Coronary artery (tissue), 2 donors: Measurements from ENCODE around the gene AUTS2.
A peak's percentile ranks its signal among the peaks of the same experiment; 100 is the strongest.

Experiments
- DNase-seq: peaks from one replicate; pipeline ENCODE4 v3.0.0-alpha.2; 2017; ENCODE audit warnings: low spot score
- H3K27ac ChIP-seq, 2 donors: fragments of 200-600 bp; sonication (generic); one replicate each; pipeline ENCODE4 v1.5.1; 2016 to 2019
- H3K4me3 ChIP-seq: fragments of 200-600 bp; sonication (generic); 2 replicates; pipeline ENCODE4 v1.5.1; 2016; ENCODE audit warnings: mild to moderate bottlenecking, moderate library complexity
- TF ChIP-seq, protein P1 (sequence below): fragments of 200-600 bp; sonication (generic); IDR thresholded peaks from one replicate; pipeline ENCODE4 v1.5.1; 2019; ENCODE audit warnings: antibody characterized with exemption

Gene AUTS2

DNA sequence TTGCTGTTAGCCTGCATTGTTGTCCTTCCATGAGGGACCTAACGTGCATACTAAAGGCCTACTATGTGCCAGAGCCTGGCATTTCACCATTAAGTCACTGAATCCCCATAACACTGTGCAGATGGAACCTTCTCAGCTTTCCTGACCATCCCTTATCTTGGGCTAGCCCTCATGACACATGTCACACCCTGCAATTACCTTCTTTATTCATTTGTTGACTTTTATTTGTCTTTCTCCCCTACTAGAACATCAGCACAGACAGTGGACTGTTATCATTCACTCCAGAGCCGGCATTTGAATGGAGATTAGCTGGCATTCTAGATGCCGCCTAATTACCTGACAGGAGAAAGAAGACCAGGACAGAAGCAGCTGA is 1062.5 kb downstream of the AUTS2 start:
- TF ChIP-seq, protein P1, sequence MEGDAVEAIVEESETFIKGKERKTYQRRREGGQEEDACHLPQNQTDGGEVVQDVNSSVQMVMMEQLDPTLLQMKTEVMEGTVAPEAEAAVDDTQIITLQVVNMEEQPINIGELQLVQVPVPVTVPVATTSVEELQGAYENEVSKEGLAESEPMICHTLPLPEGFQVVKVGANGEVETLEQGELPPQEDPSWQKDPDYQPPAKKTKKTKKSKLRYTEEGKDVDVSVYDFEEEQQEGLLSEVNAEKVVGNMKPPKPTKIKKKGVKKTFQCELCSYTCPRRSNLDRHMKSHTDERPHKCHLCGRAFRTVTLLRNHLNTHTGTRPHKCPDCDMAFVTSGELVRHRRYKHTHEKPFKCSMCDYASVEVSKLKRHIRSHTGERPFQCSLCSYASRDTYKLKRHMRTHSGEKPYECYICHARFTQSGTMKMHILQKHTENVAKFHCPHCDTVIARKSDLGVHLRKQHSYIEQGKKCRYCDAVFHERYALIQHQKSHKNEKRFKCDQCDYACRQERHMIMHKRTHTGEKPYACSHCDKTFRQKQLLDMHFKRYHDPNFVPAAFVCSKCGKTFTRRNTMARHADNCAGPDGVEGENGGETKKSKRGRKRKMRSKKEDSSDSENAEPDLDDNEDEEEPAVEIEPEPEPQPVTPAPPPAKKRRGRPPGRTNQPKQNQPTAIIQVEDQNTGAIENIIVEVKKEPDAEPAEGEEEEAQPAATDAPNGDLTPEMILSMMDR: no peak
- Histone ChIP-seq H3K27ac (no peak overlapping the region), H3K4me3 (no peak overlapping the region)
- no peak for DNase-seq

DNA sequence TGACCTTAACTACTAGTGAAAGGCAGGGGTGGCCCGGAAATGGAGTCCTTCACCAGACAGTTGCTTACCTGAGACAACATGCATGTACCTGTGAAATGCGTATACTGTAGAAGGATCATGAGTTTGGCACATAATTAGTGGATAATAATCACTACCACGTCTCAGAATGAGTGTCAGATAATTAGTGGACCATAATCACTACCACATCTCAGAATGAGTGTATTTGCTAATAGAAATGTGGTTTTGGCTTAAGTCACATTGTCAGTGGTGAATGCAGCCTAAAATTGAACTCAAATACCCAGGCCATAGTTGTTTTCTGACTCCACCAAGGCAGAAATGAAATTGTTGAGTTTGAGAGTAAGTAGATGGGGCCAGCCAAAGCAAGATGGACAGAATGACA is 1065.4 kb downstream of the AUTS2 start:
- TF ChIP-seq, protein P1: no peak
- Histone ChIP-seq H3K4me3 (no peak overlapping the region), H3K27ac (no peak overlapping the region)
- no peak for DNase-seq

DNA sequence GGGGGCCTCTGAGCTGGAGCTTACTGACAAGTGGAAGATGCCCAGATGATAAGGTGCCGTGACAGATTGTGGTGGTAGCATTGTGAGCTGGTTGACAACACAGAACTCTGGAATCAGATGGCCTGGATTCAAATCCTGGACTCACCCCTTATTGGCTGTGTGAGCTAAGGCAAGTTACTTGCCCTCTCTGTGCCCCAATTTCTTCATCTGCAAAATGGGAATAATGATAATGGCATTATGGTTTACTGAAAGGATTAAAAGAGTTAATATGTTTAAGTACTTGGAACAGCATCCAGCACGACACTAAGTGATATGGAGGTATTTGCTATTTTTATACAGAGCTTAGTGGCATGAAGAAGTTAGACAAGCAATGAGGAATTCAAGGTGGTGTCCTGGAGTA is 1067.7 kb downstream of the AUTS2 start:
- no peak overlapping the region for H3K27ac ChIP-seq
- no peak overlapping the region for H3K4me3 ChIP-seq
- no peak for DNase-seq
- TF ChIP-seq, protein P1: no peak

DNA sequence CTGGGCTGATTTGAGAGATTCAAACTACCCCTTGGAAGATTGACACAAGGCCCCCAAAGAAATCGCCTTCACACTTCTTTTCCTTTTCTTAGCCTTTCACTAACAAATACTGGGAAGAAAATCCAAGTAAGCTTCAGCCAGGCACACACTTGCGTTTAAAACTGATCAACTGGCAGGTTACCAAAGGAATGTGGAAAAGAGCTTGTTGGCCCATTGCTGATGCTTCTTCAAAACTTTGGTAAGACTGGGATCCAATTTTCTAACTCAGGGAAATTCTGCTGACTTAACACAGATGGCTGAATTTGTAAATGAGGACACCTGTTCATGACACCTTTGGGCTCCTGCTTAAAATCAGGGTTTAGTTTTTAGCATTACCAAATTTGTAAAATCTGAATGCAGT is 1069.1 kb downstream of the AUTS2 start:
- no peak for DNase-seq
- Histone ChIP-seq H3K27ac (no peak overlapping the region), H3K4me3 (no peak overlapping the region)
- TF ChIP-seq, protein P1: no peak

DNA sequence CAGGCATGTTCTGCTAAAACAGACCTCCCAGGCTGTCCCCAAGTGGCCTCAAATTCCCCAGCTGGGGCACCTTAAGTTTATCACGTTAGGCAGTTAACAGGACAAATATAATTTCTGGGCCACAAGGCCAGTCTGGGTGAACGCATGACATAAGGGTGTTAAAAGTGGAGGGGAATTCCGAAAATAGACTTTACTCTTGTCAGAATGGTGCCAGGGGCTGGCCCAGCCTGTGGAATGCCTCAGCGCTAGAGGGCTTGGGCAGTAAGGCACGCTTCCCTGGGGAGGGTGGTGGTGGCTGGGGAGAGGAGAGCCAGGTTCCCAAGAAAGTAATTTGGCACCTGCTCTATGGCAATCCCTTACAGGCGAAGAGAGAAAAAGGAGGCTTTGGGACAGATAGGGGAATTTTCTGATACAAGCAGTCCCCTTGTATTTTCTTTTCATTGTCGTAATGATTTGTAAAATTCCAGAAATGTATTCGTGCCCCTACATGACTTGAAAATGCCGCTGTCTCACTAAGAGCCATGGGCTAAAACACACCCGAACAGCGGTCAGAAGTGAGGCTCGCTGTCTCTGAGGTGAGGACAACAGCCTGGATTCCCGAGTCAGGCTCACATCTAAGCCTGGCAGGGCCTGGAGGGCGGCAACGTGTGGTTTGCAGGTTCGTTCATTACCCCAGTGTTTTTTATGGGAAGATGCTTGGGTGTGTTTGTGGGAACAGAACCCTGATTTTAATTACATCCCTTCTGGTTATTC is 1070.5 kb downstream of the AUTS2 start:
- H3K27ac ChIP-seq: no peak overlapping the region
- TF ChIP-seq, protein P1: no peak
- no peak overlapping the region for H3K4me3 ChIP-seq
- DNase-seq: peak; percentile 79

DNA sequence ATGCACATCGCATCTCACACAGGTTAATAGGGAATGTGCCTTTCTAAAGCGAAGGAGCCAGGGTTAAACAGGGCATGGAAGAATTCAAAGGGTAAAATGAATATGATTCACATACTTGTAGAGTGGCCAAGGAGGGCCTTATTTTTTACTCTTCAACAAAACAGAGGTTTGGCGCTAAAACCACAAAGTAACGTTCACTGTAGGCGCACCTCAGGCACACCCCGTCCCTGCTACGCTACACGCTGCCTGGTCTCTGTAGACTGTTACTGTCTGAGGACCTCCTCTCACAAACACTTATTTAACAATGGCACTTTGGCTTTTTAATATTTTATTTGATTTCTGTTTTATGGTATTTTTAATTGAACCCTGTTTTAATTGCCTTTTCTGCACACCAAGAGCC is 1071.6 kb downstream of the AUTS2 start:
- H3K4me3 ChIP-seq: no peak overlapping the region
- H3K27ac ChIP-seq: no peak overlapping the region
- no peak for DNase-seq
- TF ChIP-seq, protein P1: no peak

DNA sequence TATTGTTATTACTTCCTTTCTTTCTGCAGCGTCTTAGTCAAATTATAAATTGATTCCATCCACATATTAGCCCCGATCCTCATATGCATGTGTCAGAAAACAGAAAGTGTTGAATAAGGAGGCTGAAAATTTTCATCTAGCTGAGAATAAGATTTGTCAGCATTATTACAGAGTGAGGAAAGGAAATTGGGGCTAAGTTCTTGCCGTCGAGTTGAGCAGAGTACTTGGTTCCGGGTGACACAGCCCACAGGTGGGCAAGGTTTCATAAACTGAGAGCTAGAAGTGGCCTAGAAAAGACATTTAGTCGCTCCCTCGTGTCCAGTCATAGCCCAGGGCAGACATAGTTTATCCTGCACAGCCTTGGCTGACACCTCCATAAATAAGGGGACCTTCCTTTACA is 1072.0 kb downstream of the AUTS2 start:
- TF ChIP-seq, protein P1: no peak
- no peak for DNase-seq
- Histone ChIP-seq H3K27ac (no peak overlapping the region), H3K4me3 (no peak overlapping the region)
